Suprapubic skin (tissue), 4 donors: ENCODE measurements around the gene SLC25A10. TPM values are rescaled to one million over a fixed set of nuclear protein-coding genes. Genes with fewer than 3 reads are reported as not detected.

Experiments
- DNase-seq, 2 donors: peaks; one replicate each; pipeline ENCODE4 v3.0.0-alpha.2; 2019; ENCODE audit warnings: low spot score in 2 of 2
- H3K27ac ChIP-seq: fragments of 200-600 bp; sonication (generic); one replicate; pipeline ENCODE4 v1.5.1; 2019
- H3K27me3 ChIP-seq: fragments of 200-600 bp; sonication (generic); one replicate; pipeline ENCODE4 v1.5.1; 2019
- H3K36me3 ChIP-seq: fragments of 200-600 bp; sonication (generic); one replicate; pipeline ENCODE4 v1.5.1; 2019
- H3K4me1 ChIP-seq: fragments of 200-600 bp; sonication (generic); one replicate; pipeline ENCODE4 v1.5.1; 2019
- H3K4me3 ChIP-seq: fragments of 200-600 bp; sonication (generic); one replicate; pipeline ENCODE4 v1.5.1; 2019; ENCODE audit warnings: mild to moderate bottlenecking
- H3K9me3 ChIP-seq: fragments of 200-600 bp; sonication (generic); one replicate; pipeline ENCODE4 v1.5.1; 2019
- CTCF ChIP-seq, 2 donors: fragments of 200-600 bp in 1 of 2; fragments of 450-650 bp in 1 of 2; sonication (generic) in 1 of 2; IDR thresholded peaks; one replicate each; pipeline ENCODE4 v1.5.1; 2016 to 2019; ENCODE audit warnings: antibody characterized with exemption in 2 of 2, mild to moderate bottlenecking in 1 of 2, moderate library complexity in 1 of 2
- EP300 ChIP-seq: sonication (generic); formaldehyde crosslinking; IDR thresholded peaks from one replicate; pipeline ENCODE4 v1.6.1; 2017; ENCODE audit warnings: antibody characterized with exemption
- POLR2A ChIP-seq, 2 donors: fragments of 450-650 bp; IDR thresholded peaks; one replicate each; pipeline ENCODE4 v1.6.1; 2017; ENCODE audit warnings: antibody characterized with exemption in 2 of 2, mild to moderate bottlenecking in 2 of 2, moderate library complexity in 2 of 2
- POLR2AphosphoS5 ChIP-seq, 3 donors: sonication (generic); formaldehyde crosslinking; IDR thresholded peaks; one replicate each; pipeline ENCODE4 v1.6.1; 2017; ENCODE audit warnings: antibody characterized with exemption in 3 of 3
- WGBS: methylation state at CpG from one replicate; pipeline ENCODE4 v1.1.5; 2018; 5-methylcytosine and 5-hydroxymethylcytosine counted together
- total RNA-seq, 4 donors: library from RNA; depleted of rRNA; stranded (reverse); fragments of >200 nt; gene quantifications; one replicate each; pipeline ENCODE4 v1.1.0, GENCODE V29; 2016

Gene SLC25A10
- total RNA-seq, 4 donors from 2014 or later, result 14.1 to 32.0 (median 16.9) TPM

DNA sequence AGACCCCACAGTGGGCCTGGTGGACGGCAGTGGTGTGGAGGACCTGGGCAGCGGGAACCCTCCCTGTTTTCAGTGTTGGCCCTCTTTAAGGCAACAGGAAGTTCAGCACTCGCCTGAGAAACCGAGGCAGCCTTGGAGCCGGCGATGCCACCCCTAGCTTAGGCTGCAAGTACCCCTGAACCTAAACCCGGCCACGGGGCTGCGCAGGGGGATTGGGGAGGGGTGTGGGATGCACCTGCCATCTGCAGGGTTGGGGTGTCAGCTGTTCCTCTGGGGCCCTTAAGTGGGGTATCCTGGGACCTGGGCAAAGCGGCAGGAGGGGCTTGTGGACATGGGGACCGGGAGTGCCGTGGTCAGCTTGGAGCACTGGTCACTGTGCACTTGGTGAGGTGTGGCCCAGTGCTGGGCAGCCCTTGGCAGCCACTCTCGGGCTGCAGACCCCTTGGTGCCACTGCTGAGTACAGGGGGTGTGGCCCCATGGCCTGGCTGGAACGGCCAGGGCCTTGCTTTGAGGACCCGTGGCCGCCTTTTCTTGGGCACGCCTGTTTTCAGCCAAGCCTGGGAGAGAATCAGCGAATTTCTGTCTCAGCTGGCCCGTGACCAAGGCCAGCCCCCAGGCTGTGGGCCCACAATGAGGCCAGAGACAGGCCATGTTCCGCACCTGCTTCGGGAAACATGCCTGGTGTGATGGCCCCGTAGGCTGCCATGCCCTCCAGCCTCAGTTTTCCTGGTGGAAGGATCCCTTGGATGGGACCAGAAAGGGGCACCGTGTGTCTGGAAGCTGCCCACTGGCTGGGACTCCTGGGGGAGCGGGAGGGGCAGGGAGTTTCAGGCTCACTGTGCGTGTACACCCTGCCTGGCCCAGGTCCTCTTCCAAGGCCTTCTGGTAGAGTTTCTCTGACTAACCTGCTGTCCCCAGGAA, 4.1 kb upstream of the SLC25A10 start:
- WGBS, result 92% methylated on average over 2 of the region's 25 CpGs
- TF ChIP-seq POLR2AphosphoS5 (IDR thresholded peaks at IDR 0.05), result no peak
- TF ChIP-seq POLR2A (IDR thresholded peaks at IDR 0.05), result no peak
- TF ChIP-seq CTCF (IDR thresholded peaks at IDR 0.05), result no peak
- TF ChIP-seq EP300, result no peak
- no peak overlapping the region for H3K27ac ChIP-seq

DNA sequence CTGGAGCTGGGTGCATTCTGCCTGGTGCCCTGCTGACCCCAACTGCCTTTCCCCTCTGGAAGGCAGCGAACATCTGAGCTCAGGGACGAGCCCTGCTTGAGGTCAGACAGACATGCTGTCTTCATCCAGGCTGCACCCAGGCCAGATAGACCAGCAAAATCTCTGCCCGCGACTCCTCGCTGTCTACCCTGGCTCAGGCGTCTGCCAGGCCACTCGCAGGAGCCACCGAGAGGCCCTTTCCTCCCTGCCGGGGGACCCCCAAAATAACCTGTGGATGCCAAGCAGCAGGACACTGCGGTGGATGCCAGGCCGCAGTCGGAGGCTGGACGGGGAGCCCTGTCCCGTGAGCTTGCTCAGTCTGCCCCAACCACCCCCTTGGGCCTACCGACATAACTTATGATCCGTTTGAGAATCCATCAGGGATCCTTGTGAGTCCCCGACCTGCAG, 3.3 kb upstream of the SLC25A10 start:
- WGBS, result 84% methylated on average over 17 of the region's 17 CpGs
- peaks cover 46% of the 10 kb centered on the region for H3K4me1 ChIP-seq
- TF ChIP-seq EP300, result no peak
- no peak for TF ChIP-seq POLR2AphosphoS5 (IDR thresholded peaks at IDR 0.05)
- no peak for TF ChIP-seq CTCF (IDR thresholded peaks at IDR 0.05)

More for the DNA sequence above, 4.1 kb upstream of the SLC25A10 start:
- Histone ChIP-seq H3K4me3 (no peak overlapping the region), H3K4me1 (peaks cover 42% of the 10 kb centered on the region), H3K36me3 (peaks cover 33% of the 10 kb centered on the region), H3K27me3 (no peaks in the 10 kb centered on the region), H3K9me3 (no peaks in the 10 kb centered on the region)
- DNase-seq, result no peak

DNA sequence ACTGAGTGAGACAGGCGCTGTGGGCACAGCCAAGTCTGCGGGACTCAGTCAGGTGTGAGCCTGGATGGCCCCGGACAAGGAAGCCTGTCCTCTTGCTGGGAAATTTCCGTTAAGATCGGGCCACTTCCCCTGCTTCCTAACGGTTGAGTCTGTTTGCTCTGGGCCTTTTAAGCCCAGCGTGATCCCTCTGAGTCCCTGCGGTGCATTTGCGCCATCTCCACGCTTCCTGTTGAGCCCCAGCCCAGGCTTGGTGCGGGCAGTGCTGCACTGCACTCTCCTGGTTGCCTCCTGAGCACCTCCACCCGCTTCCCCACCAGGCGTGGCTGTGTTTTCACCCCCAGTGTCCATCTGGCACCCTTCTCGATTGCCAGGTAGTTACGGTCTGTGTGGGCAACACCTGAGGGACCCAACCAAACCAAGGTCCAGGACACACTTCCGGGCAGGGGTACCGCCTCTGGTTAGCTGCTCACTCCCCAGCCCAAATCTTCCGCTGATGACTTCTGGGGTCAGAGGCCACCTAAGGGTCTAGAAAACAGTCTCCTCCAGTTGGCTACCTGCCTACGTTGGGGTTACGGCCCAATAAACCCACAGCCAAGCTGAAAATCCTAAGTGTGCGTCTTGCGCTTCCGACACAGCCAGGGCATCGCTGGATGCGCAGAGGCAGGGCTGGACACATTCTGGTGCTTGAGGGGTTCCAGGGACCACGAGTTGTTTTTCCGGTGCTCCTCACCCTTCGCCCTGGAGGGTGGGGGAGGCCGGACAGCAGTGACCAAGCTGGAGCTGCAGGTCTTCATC, 1.4 kb upstream of the SLC25A10 start:
- WGBS, result 22% methylated on average over 16 of the region's 29 CpGs
- DNase-seq, result no peak
- Histone ChIP-seq H3K9me3 (no peaks in the 10 kb centered on the region), H3K36me3 (peaks cover 26% of the 10 kb centered on the region), H3K4me3 (peak overlapping the region; percentile 95), H3K27me3 (no peaks in the 10 kb centered on the region), H3K27ac (peak overlapping the region; percentile 85), H3K4me1 (peaks cover 47% of the 10 kb centered on the region)
- TF ChIP-seq POLR2A (IDR thresholded peaks at IDR 0.05), result no peak
- no peak for TF ChIP-seq POLR2AphosphoS5 (IDR thresholded peaks at IDR 0.05)
- no peak for TF ChIP-seq EP300
- no peak for TF ChIP-seq CTCF (IDR thresholded peaks at IDR 0.05)

More for the DNA sequence above, 3.3 kb upstream of the SLC25A10 start:
- H3K36me3 ChIP-seq, result peaks cover 33% of the 10 kb centered on the region
- no peak overlapping the region for H3K4me3 ChIP-seq
- no peaks in the 10 kb centered on the region for H3K9me3 ChIP-seq
- no peak overlapping the region for H3K27ac ChIP-seq
- no peak for DNase-seq
- no peaks in the 10 kb centered on the region for H3K27me3 ChIP-seq

DNA sequence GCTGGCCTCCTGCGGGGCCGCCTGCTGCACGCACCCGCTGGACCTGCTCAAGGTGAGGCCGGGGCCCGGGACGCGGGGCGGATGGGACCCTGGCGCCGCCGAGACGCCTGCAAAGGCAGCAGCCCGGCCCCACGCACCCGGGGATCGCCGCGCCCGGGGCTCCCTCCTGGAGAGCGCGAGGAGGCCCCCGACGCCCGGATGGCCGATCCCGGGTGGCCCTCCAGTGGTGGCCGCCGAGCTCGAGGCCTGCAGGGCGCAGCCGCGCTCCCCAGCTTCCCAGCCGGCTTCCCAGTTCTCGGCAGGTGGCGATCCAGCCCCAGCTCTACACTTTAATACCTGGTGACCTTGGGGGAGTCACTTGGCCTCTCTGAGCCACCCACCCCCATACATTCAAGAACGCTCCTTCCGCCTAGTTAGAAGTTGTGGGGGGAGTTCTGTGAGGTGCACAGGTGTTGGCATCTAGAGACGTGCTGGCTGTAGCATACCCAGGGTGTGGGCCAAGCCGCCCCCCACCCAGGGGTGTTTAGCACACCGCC, 452 bp downstream of the SLC25A10 start:
- WGBS, result 2% methylated on average over 16 of the region's 41 CpGs
- Histone ChIP-seq H3K9me3 (no peaks in the 10 kb centered on the region), H3K27ac (peak overlapping the region; percentile 85), H3K27me3 (no peaks in the 10 kb centered on the region), H3K4me1 (peaks cover 55% of the 10 kb centered on the region), H3K4me3 (peak overlapping the region; percentile 95), H3K36me3 (peaks cover 19% of the 10 kb centered on the region)
- TF ChIP-seq POLR2AphosphoS5 (IDR thresholded peaks at IDR 0.05), result no peak
- DNase-seq, result no peak

DNA sequence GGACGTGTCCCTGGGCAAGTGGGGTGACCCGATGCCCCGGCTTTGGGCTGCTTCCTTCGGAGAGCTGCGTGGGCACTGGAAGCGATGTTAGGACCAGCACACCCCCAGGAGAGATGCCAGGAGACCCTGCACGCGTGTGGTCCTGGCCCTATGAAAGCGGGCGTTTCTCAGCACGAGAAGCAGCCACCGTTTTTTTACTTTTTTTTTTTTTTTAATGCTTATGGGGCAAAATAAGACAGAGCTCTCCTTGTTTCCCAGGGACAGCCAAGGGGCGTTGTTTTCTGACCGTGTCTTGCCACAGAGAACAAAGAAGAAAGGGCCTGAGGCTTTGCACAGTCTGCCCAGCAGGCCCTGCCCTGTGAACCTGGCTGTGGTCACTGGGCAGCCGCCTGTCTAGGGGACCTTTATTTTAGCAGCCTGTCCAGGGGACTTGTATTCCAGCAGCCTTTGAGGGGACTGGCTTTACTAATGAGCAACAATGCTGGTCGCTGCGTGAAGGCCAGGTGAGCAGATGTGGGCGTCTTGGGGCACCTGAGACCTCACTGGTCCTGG, 996 bp downstream of the SLC25A10 start:
- Histone ChIP-seq H3K9me3 (no peaks in the 10 kb centered on the region), H3K27me3 (no peaks in the 10 kb centered on the region), H3K27ac (peak overlapping the region; percentile 85), H3K4me1 (peaks cover 55% of the 10 kb centered on the region), H3K36me3 (peaks cover 20% of the 10 kb centered on the region), H3K4me3 (peak overlapping the region; percentile 95)
- 21% methylated on average over 14 of the region's 18 CpGs for WGBS
- DNase-seq, result no peak
- TF ChIP-seq POLR2A (IDR thresholded peaks at IDR 0.05), result no peak
- no peak for TF ChIP-seq EP300
- TF ChIP-seq CTCF (IDR thresholded peaks at IDR 0.05), result no peak
- TF ChIP-seq POLR2AphosphoS5 (IDR thresholded peaks at IDR 0.05), result no peak
